HepG2 (cell line): ENCODE measurements around the gene DLG2. TPM values are rescaled to one million over a fixed set of nuclear protein-coding genes. Genes with fewer than 3 reads are reported as not detected.

Experiments used
- ATAC-seq: fragments of 200-7000 bp; cut with Tn5 transposase; 3 replicates; pipeline ENCODE4 v1.9.1; 2020; ENCODE audit warnings: mild to moderate bottlenecking, moderate library complexity
- BruUV-seq: library from RNA; stranded (reverse); fragments of 400-500 nt; replicated peaks from 2 replicates; lab custom pipeline; 2021; lab: Mats Ljungman, UMichigan
- CTCF ChIA-PET: fragments of 300-600 bp; formaldehyde crosslinking; extraction: SDS; loops from one replicate; lab custom pipeline; 2021; ENCODE audit warnings: low total read pairs, inconsistent platforms, low intra/inter-chr PET ratio; lab: Yijun Ruan, JAX
- POLR2A ChIA-PET: fragments of 350-600 bp; sonication (Branson Sonifier 250); formaldehyde crosslinking; loops from one replicate; lab custom pipeline; 2020; ENCODE audit warnings: antibody characterized with exemption, inconsistent platforms; lab: Yijun Ruan, JAX
- DNase-seq: peaks from one replicate; pipeline ENCODE4 v3.0.0-alpha.2; 2015; ENCODE audit warnings: low spot score
- FAIRE-seq: peaks from 3 replicates; lab custom pipeline; 2011; peaks lifted over from hg19 to GRCh38; lab: Jason Lieb, UNC
- H2AFZ ChIP-seq: one replicate; pipeline ENCODE4 v1.6.1; 2011; ENCODE audit warnings: low read length, inconsistent platforms
- H3K27ac ChIP-seq: fragments of 300-600 bp; 3 replicates; pipeline ENCODE4 v1.8.0; 2011; ENCODE audit warnings: mixed run types, mild to moderate bottlenecking, mixed read lengths, low read length, inconsistent platforms; ENCODE audit not compliant: insufficient read depth; ENCODE audit errors: extremely low read length
- H3K27me3 ChIP-seq, 2 experiments: fragments of 200-600 bp in 1 of 2; 2 replicates in 1 of 2; 3 replicates in 1 of 2; pipeline versions ENCODE4 v1.6.0 to v1.8.0; 2011; ENCODE audit warnings: low read length in 2 of 2, mild to moderate bottlenecking in 2 of 2, moderate library complexity in 2 of 2, inconsistent platforms in 1 of 2; ENCODE audit not compliant: insufficient read depth in 2 of 2, control insufficient read depth in 1 of 2
- H3K36me3 ChIP-seq, 2 experiments: fragments of 200-600 bp in 1 of 2; replicated peaks in 1 of 2; 2 replicates in 1 of 2; 3 replicates in 1 of 2; pipeline versions ENCODE4 v1.5.1 to v1.8.0; 2011; ENCODE audit warnings: low read length in 2 of 2, inconsistent platforms in 1 of 2; ENCODE audit not compliant: insufficient read depth in 2 of 2, control insufficient read depth in 1 of 2
- H3K4me1 ChIP-seq: 2 replicates; pipeline ENCODE4 v1.5.1; 2012; ENCODE audit warnings: low read length, inconsistent platforms; ENCODE audit not compliant: insufficient read depth
- H3K4me2 ChIP-seq: 2 replicates; pipeline ENCODE4 v1.6.0; 2011; ENCODE audit warnings: low read depth, low read length, inconsistent platforms
- H3K4me3 ChIP-seq, 3 experiments: fragments of 200-600 bp in 1 of 3; sonication (generic), shearing (Covaris generic) in 1 of 3; replicated peaks in 1 of 3; 2 replicates each; pipeline ENCODE4 v1.5.1; 2011 to 2016; ENCODE audit warnings: low read length in 3 of 3, inconsistent platforms in 2 of 3, low read depth in 2 of 3, mild to moderate bottlenecking in 2 of 3, control low read depth in 1 of 3, mixed read lengths in 1 of 3; ENCODE audit not compliant: insufficient read depth in 1 of 3
- H3K79me2 ChIP-seq: one replicate; pipeline ENCODE4 v1.6.1; 2011; ENCODE audit warnings: low read length, inconsistent platforms; ENCODE audit not compliant: insufficient read depth
- H3K9ac ChIP-seq: 2 replicates; pipeline ENCODE4 v1.6.0; 2011; ENCODE audit warnings: mild to moderate bottlenecking, low read depth, low read length, inconsistent platforms; ENCODE audit not compliant: insufficient read depth
- H3K9me3 ChIP-seq: 2 replicates; pipeline ENCODE4 v1.5.1; 2012; ENCODE audit warnings: mild to moderate bottlenecking, low read length
- H4K20me1 ChIP-seq: 2 replicates; pipeline ENCODE4 v1.6.0; 2011; ENCODE audit warnings: inconsistent platforms, mild to moderate bottlenecking, low read length, moderate library complexity; ENCODE audit not compliant: insufficient read depth
- HNF1B ChIP-seq: sonication (generic); formaldehyde crosslinking; IDR thresholded peaks from 2 replicates; pipeline ENCODE4 v1.5.1; 2020; ENCODE audit warnings: mild to moderate bottlenecking, moderate library complexity, missing genetic modification reagents
- JDP2 ChIP-seq: sonication (generic); formaldehyde crosslinking; IDR thresholded peaks from 2 replicates; pipeline ENCODE4 v1.8.1; 2022; ENCODE audit warnings: missing genetic modification reagents, borderline replicate concordance
- KDM2A ChIP-seq: sonication (generic); formaldehyde crosslinking; IDR thresholded peaks from 2 replicates; pipeline ENCODE4 v1.4.0; 2020; ENCODE audit warnings: low read depth, missing genetic modification reagents, borderline replicate concordance
- MEIS2 ChIP-seq: sonication (generic); formaldehyde crosslinking; IDR thresholded peaks from 2 replicates; pipeline ENCODE4 v1.9.0; 2021; ENCODE audit warnings: mild to moderate bottlenecking, missing genetic modification reagents
- SALL2 ChIP-seq: sonication (generic); formaldehyde crosslinking; IDR thresholded peaks from 2 replicates; pipeline ENCODE4 v1.8.1; 2023; ENCODE audit warnings: mild to moderate bottlenecking, missing genetic modification reagents, inconsistent platforms
- ZBTB3 ChIP-seq: sonication (generic); formaldehyde crosslinking; IDR thresholded peaks from 2 replicates; pipeline ENCODE4 v1.4.0; 2020; ENCODE audit warnings: low read depth, mild to moderate bottlenecking, moderate library complexity, missing genetic modification reagents, borderline replicate concordance
- ZNF260 ChIP-seq: sonication (generic); formaldehyde crosslinking; IDR thresholded peaks from 2 replicates; pipeline ENCODE4 v1.4.0; 2020; ENCODE audit warnings: missing genetic modification reagents, low read depth, mild to moderate bottlenecking, borderline replicate concordance
- ZNF274 ChIP-seq: sonication (generic); formaldehyde crosslinking; IDR thresholded peaks from 2 replicates; pipeline ENCODE4 v1.5.1; 2020; ENCODE audit warnings: mild to moderate bottlenecking, missing genetic modification reagents
- WGBS: methylation state at CpG from one replicate; pipeline ENCODE4 v1.1.6; 2017; ENCODE audit warnings: low lambda C conversion rate; 5-methylcytosine and 5-hydroxymethylcytosine counted together
- in situ Hi-C: cut with HindIII; loops from 2 replicates; pipeline ENCODE4 v1.10.0; 2017; ENCODE audit warnings: low pct_unique_long_range_greater_than_20kb; ENCODE audit not compliant: extremely low pct_ligation_motif_present
- intact Hi-C: fragments of 100-400 bp; cut with micrococcal nuclease; formaldehyde crosslinking; loops from one replicate; pipeline ENCODE4 v1.10.0; 2022; ENCODE audit not compliant: unreplicated experiment
- polyA plus RNA-seq, 8 experiments: library from polyadenylated mRNA; depleted of rRNA in 3 of 8; stranded (reverse) in 7 of 8; unstranded in 1 of 8; fragments of >200 nt; fragmentation: Illumina TruSeq in 4 of 8; extraction: Trizol in 4 of 8; gene quantifications; 2 replicates each; pipeline versions ENCODE4 v1.2.1 to v1.2.3, GENCODE V29; 2011 to 2016; ENCODE audit warnings: low read depth in 4 of 8, missing spikeins in 1 of 8, mixed read lengths in 1 of 8; ENCODE audit not compliant: insufficient read depth in 1 of 8
- total RNA-seq, 5 experiments: library from RNA; depleted of rRNA; stranded (reverse); fragments of >200 nt; fragmentation: Illumina TruSeq; extraction: Trizol; gene quantifications; 2 replicates each; pipeline ENCODE4 v1.2.3, GENCODE V29; 2016; ENCODE audit warnings: low read depth in 1 of 5
- TF ChIP-seq, protein P1 (sequence below): sonication (generic); formaldehyde crosslinking; IDR thresholded peaks from 2 replicates; pipeline ENCODE4 v1.9.0; 2021; ENCODE audit warnings: missing genetic modification reagents, mild to moderate bottlenecking, borderline replicate concordance

The DLG2 gene
- total and polyA plus RNA-seq, 2 of the 13 experiments (the other 11 are each of a cell fraction or from before 2014, with no cell fraction given) = 0.46 to 1.0 TPM

DNA sequence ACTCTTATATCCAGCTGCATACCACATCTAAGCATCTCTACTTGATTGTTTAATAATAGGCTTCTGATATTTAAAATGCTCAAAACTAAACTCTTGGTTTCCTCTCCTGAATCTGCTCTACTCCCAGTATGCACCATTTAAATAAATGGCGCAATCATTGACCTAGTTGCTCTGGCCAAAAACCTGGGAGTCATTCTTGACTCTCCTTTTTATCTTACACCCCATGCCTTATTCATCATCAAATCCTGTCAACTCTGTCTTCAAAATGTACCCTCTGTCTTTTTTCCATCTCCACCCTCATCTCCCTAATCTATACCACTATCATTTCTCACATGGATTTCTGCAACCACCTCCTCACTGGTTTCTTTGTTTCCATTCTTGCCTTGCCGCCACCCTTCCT, 1941.4 kb downstream of the DLG2 start (continued):
- TF ChIP-seq, protein P1, sequence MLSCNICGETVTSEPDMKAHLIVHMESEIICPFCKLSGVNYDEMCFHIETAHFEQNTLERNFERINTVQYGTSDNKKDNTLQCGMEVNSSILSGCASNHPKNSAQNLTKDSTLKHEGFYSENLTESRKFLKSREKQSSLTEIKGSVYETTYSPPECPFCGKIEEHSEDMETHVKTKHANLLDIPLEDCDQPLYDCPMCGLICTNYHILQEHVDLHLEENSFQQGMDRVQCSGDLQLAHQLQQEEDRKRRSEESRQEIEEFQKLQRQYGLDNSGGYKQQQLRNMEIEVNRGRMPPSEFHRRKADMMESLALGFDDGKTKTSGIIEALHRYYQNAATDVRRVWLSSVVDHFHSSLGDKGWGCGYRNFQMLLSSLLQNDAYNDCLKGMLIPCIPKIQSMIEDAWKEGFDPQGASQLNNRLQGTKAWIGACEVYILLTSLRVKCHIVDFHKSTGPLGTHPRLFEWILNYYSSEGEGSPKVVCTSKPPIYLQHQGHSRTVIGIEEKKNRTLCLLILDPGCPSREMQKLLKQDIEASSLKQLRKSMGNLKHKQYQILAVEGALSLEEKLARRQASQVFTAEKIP = no peak
- TF ChIP-seq SALL2 (CRISPR knock-in tag) = no peak

- no peak overlapping the region for H3K4me3 ChIP-seq
- WGBS = 58% methylated on average over 4 of the region's 4 CpGs
- H3K36me3 ChIP-seq = no peaks in the 10 kb centered on the region
- ATAC-seq = no peak
- no peaks in the 10 kb centered on the region for H3K79me2 ChIP-seq
- in situ Hi-C loops (no loop called here), intact Hi-C loops (no loop called here)
- H3K9ac ChIP-seq = no peak overlapping the region
- no peak overlapping the region for H3K27ac ChIP-seq
- no peak overlapping the region for H3K4me2 ChIP-seq
- H3K27me3 ChIP-seq = no peaks in the 10 kb centered on the region
- H4K20me1 ChIP-seq = no peaks in the 10 kb centered on the region
- no peaks in the 10 kb centered on the region for H3K4me1 ChIP-seq
- no peak for TF ChIP-seq KDM2A (CRISPR knock-in tag)
- no peak for TF ChIP-seq JDP2 (CRISPR knock-in tag)
- no peak for TF ChIP-seq MEIS2 (CRISPR knock-in tag)
- no peak for TF ChIP-seq ZNF260 (CRISPR knock-in tag)
- no peak for TF ChIP-seq HNF1B
- no peak for TF ChIP-seq ZBTB3
- no peak for TF ChIP-seq ZNF274
- ChIA-PET POLR2A (no interaction called here), CTCF (no interaction called here)
- BruUV-seq = no TSS peak
- no peak for FAIRE-seq
- no peak overlapping the region for H2AFZ ChIP-seq
- no peaks in the 10 kb centered on the region for H3K9me3 ChIP-seq
- DNase-seq = no peak
Observed at GRCh38 chr11:83684071-83684470, 1943.1 kb downstream of the DLG2 start.
